NCI-H1105 treated with DMSO at 0.1 percent for 48 hours (cell line): Measurements from ENCODE around the gene PDGFA.

ENCODE experiments used
- DNase-seq: peaks from one replicate; lab custom pipeline; 2025; lab: John Stamatoyannopoulos, UW

PDGFA gene

DNA sequence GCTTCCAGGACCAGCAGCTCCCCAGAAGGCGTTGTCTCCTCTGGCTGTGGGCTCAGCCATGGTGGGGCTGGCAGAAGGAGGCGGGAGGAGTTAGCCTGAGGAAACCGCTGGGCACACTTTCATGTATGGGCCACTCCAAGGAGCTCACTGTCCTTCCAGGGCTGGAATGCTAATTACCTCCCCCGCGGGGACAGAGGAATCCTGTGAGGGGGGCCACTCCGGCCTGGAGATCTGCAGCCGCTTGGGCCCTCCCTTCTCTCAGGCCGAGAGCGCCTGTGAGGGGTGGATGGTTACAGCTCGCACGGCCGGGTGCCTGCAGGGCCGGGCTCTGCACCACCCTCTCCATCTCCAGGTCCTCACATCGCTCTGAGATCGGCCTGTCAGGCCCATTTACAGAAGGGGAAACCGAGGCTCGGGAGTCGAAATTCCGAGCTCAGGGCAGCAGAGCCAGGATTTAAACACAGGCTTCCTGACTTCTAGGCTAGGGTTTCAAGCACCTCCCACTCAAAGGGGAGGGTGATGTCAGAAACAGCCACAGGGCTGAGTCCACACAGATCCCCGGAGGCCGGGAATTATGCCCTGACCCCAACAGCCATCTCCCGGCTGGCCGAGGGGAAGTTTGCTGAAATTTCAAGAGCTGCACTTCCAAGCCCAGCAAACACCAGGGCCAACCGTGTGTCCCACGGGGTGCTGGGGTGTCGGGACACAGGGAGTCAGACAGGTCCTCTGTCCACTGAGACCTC lies 59.1 kb downstream of the PDGFA start:
- DNase-seq, result no peak

DNA sequence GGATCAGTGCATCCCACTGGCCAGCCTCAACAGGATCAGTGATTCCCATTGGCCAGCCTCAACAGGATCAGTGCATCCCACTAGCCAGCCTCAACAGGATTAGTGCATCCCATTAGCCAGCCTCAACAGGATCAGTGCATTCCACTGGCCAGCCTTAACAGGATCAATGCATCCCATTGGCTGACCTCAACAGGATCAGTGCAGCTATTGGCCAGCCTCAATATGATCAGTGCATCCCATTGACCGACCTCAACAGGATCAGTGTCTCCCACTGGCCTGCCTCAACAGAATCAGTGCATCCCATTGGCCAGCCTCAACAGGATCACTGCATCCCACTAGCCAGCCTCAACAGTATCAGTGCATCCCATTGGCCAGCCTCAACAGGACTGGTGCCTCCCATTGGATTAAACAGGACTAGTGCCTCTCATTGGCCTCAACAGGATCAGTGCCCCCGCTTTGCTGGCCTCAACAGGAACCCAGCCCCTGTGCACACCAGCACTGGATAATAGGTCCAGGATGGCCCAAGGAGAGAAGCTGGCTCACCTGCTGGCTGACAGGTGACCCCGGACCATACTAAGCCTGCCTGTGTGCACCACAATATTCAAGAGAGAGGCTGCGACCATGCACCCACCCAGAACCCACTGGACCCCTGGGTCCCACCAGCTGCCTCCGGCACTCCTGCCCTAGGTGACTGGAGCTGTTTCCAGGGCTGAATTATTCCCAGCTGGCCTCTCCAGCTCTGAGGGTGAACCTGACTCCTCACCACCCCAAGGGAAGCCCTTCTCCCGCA lies 59.9 kb downstream of the PDGFA start:
- no peak for DNase-seq

DNA sequence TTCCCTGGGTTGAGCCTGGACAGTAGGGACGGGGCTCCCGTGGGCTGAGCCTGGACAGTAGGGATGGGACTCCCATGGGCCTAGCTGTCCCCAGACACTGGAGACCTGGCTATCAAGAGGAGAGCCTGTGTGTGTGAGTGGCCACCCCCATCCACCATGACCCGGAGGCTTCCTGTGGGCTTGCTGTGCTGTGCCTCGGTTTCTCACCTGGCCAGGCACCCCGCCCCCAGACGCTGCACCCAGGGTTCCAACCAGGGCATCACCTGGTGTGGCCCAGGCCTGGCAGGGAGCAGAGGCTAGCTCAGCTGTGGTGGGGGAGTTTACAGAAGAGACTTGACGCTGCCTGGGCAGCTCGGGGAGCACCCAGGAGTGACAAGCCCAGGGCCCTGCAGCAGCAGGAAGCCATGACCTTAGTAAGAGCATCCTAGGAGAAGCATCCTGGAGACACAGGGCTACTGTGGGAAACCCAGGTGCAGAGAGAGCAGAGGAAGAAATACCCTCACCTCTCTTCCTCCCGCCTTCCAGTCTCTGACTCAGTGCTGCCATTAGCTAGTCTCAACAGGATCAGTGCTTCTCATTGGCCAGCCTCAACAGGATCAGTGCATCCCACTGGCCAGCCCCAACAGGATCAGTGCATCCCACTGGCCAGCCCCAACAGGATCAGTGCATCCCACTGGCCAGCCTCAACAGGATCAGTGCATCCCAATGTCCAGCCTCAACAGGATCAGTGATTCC lies 61.0 kb downstream of the PDGFA start:
- no peak for DNase-seq

DNA sequence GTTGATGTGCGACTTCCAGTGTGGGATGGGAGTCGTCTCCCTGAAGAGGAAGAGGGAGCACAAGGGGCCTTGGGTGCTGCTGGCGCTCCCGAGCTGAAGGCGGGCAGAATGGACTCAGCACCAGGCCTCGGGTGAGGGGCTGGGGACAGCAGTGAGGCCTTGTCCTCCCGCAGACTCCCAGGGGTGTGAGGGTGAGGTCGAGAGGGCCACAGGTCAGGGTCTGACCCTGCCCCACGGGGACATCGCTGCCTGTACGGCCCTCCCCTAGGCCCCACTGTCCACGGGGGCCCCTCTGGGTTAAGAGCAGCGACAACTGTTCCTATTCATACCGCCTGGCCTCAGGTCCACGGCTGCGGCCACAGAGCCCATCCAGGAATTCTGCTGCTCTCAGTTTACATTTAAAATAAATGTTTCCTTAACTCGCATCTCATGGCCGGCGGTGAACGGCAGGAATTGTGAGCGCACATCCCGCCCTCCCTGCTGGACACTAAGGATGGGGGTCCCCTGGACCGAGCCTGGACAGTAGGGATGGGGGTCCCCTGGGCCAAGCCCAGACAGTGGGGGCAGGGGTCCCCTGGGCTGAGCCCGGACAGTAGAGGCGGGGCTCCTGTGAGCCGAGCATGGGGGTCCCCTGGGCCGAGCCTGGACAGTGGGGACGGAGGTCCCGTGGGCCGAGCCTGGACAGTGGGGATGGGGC lies 61.7 kb downstream of the PDGFA start:
- no peak for DNase-seq

DNA sequence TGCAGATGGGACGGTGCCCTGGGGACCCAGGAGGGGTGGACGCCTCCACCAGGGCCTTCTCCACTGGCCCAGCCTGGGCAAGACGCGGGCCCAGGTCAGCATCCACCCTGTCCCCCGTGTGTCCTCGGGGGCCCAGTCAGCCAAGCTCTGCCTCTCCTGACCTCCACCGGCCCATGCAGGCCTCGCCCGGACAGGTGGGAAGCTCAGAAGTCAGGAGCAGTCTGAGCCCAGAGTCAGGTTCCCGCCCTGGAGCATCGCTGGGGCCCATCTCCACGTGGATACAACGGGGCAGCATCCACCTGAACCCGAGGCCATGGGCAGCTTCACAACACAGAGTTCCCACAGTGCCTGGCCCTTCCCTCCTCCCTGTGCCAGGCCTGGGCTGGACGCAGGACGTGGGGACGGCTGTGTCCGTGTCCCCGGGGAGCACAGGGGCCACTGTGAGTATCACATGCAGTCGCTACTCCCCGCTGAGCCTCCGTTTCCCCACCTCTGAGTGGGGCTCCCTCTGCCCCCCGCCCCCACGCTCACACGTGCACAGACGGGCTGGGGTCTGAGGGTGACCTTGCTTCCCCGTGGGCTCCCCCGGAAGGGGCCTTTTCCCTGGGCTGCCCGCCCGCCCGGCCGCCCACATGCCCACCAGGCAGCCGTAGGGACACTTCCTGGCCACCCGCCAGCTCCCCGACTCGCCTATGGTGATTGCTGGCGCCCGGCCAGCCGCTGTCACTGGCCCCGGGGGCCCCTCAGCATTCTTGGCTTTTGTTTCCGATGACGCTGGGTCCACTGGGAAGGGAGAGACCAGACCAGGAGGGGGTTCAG lies 64.3 kb downstream of the PDGFA start:
- peak; percentile 72 for DNase-seq

DNA sequence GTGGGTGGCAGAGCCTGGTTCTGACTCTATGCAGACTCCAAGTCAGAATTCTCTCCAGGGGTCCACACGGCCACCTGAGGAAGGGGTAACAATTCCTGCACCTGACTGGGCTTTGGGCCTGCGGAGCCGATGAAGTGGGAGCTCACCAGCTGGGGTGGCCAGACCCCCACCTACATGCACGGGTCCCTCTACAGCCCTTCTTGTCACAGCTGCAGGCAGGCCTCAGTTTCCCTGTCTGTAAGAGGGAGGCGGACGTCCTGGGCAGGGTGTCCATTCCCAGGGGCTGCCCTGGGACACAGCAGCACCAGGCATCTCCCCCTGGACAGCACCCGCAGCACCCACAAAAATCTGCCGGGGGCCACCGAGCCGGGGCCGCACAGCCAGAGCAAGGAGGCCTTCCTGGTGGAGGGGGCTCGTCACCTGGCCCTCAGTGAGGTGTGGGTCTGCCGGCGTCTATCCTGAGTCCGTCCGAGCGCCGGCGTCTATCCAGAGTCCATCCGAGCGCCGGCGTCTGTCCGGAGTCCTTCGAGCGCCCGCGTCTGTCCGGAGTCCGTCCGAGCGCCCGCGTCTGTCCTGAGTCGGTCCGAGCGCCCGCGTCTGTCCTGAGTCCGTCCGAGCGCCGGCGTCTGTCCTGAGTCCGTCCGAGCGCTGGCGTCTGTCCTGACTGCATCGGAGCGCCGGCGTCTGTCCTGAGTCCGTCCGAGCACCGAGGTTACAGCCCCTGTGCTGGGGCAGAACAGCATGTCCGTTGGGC lies 65.1 kb downstream of the PDGFA start:
- DNase-seq, result no peak

DNA sequence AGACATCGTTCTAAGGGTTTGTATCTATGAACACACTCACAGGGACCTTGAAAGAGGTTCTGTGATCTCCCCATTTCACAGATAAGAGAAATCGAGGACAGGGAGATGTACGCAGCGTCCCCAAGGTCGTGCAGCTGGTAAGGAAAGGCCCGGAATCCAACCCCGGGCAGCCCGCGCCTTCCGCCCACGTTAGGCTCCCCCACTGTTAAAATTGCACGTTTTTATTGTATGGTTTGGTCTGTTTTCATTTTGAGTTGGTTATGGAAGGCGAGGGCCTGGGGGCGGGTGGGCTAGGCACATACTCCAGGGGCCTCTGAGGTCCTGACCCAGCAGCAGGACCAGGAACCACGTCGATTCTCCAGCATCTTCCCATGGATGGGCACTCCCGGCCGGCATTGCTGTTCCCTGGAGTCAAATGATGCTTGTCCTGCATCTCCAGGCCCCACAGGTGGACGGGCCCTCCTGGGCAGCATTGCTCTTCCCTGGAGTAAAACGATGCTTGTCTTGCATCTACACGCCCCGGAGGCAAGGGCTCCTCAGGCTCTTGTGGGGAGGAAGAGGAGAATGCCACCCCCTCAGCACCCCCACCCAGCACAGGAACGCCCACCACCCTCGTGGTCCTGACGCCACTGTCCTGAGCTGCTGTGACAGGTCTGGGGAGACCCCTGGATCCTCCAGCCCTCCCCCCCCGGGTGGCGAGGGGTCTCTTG lies 65.9 kb downstream of the PDGFA start:
- DNase-seq, result no peak

DNA sequence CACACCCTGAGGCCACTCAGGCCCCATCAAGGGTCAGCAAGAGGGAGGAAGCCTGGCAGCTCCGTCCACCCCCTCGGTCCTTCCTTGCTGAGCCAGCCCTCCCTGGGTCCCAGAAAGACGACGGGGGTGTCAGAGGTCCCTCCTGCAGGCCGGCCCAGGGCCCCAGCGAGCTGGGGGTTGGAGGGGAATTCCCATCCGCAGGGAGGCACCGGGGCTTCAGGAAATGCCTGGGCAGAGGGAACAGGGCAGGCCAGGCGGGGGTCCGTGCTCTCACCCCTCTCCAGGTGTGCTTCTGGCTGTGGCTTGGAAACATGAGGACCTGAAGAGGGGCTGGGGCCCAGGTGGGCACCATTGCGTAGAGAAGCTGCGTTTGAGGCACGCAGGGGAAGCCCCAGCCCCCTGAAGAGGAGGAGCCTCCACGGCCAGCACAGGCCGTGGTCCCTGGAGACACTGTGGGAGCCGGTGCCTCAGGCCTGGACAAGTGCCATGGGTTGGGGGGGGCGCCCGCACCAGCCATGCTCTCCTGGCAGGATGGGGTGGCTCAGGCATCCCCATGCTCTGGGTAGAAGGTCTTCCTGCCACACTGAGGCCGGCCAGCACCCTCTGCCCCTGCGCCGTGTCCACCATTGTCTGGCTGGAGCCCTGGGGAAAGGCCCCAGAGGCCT lies 66.7 kb downstream of the PDGFA start:
- DNase-seq, result no peak

DNA sequence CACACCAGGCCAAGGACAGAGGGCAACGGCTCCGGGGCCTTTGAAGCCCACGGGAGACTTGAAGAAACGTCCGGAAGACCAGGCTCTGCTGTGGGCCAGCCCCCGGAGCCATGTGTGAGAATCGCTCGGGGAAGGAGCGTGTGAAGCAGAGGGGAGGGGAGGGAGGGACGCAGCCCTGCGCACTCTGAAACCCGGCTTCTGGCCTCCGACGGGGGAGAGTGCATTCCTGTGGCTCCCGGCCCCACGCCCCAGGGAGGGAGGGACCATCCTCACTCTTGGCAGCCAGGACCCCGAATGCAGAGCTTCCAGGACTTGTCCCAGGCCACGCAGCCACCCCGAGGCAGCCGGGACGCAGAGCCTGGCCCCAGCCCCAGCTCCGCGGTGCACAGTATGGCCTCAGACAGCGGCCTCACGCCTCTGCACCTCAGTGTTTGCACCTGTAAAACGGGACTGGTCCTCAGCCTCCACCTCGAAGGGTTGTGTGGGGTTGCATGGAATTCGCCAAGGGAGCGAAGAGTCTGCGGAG lies 67.4 kb downstream of the PDGFA start:
- DNase-seq, result no peak

DNA sequence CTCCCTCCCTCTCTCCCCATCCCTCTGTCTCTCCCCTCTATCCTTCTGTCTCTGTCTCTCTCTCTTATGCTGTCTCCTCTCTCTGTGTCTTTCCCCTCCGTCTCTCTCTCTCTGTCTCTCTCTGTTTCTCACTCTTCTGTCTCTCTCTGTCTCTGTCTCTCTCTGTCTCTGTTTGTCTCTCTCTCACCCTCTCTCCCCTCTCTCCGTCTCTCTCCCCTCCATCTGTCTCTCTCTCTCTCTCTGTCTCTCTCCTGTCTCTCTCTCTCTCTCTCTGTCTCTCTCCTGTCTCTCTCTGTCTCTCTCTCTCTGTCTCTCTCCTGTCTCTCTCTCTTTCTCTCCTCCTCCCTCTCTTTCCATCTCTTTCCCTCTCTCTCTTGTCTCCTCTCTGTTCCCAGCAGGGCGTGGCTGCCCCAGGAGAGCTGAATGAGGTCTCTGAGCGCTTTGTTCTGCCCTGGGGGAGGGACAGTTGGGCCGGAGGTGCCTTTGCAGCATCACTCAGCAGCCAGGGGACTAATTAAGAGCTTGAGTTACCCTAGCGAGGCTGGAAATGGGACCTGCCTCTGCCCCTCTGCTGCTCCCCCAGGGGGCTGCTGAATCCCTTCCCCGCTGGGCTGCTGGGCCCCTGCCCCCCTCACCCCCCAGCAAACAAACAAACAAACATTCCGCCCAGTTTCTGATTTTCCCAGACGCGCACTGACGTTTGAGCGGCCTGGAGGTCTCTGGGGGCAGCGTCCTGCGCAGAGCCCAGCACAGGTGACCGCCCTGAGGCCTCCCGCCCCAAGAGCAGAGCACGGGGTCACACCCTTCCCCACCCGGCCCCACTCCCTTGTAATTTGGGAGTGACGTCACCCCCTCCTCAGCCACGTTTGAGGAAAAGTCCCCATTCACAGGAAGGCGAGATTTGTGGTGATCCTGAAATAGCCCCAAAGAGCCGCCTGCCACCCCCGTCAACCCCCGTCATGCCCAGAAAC lies 68.1 kb downstream of the PDGFA start:
- DNase-seq, result no peak

DNA sequence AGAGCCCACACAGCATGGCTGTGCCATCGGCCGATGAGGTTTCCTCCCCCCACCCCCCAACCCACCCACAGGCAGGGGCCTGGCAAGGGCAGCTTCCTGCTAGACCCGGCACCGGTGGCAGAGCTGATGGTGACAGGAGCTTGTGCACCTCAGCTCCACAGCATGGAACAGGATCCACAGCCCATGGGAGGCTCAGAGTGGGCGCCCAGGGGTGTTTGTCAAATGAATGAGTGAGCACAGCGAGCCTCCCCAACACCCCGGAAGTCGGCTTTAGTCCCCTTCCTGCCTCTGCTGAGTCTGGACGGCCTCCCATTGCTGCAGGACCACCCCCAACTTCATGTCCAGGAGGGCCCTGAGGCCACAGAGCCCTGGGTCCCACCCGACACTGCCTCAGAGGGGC lies 68.9 kb downstream of the PDGFA start:
- DNase-seq, result no peak

DNA sequence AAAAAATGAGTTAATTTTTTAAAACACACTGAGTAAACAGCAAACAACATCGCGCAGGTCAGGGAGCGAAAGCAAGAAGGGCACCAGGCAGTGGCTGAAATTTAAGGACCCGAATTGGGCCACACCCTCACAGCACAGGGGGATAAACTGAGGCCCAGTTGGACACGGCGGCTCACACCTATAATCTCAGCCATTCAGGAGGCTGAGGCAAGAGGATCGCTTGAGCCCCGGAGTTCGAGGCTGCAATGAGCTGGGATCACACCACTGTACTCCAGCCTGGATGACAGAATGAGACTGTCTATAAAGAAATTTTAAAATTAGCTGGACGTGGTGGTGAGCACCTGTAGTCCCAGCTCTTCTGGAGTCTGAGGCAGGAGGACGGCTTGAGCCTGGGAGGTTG lies 69.6 kb downstream of the PDGFA start:
- DNase-seq, result no peak

DNA sequence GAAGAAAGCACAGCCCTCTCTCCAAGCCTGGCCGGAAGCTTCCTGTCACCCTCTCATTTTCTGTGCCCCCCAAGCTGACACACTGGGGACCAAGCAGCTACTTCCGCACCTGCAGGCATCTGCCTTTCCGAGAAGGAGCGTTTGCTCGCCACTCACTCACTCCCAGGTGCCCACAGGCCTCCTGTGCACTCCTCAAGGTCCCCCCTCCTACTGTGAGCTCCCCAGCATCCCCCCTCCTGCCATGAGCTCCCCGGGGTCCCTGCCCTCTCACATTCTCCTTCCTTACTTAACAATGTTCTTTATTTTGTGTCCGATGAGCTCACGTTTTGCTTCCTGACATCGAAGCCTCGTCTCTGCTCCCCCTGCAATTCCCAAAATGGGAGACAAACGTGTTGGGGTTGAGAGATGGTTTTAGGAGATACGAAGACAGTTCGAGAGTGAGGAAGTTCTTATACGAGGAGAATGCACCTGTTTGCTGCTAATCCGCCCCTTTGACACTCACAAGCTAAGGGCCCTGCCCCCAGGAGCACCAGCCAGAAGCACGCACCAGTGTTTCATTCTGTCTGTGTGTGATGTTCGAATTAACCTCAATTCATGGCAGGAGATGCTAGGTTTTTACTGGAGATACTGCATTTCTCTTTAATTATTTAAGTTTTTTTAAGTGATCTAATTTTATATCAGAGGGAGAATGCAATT lies 70.2 kb downstream of the PDGFA start:
- no peak for DNase-seq

DNA sequence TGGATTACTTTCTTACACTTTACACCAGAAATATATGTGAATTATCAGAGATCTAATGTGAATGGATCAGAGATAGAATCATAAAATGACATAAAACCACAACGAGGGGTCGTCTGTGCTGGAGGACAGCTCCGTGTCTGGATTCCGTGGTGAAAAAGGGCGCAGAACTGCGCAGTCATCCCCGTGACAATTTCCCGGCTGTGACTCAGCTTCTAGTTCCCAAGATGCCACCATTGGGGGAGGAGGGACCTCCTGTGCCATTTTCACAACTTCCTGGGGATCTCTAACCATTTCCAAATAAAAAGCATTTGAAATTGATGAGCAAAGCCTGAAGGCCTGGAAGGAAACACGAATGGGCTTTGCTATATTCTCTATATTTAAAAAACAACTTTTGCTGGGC lies 72.1 kb downstream of the PDGFA start:
- no peak for DNase-seq
